Stomach (tissue), 4 donors: ENCODE results near the gene MAGI1.

Experiments
- EP300 ChIP-seq: sonication (generic); formaldehyde crosslinking; IDR thresholded peaks from one replicate; pipeline ENCODE4 v1.6.1; 2017; ENCODE audit warnings: antibody characterized with exemption
- POLR2A ChIP-seq, 4 donors: fragments of 450-650 bp; IDR thresholded peaks; one replicate each; pipeline ENCODE4 v1.6.1; 2016; ENCODE audit warnings: antibody characterized with exemption in 4 of 4, control low read depth in 2 of 4, mild to moderate bottlenecking in 1 of 4, moderate library complexity in 1 of 4
- POLR2AphosphoS5 ChIP-seq, 3 donors: sonication (generic); formaldehyde crosslinking; IDR thresholded peaks; one replicate each; pipeline ENCODE4 v1.6.1; 2016; ENCODE audit warnings: antibody characterized with exemption in 3 of 3
- TF ChIP-seq, protein P1 (sequence below), 7 experiments: fragments of 450-650 bp in 4 of 7; fragments of 200-600 bp in 3 of 7; sonication (generic) in 3 of 7; IDR thresholded peaks; one replicate each; pipeline ENCODE4 v1.5.1; 2016 to 2019; ENCODE audit warnings: antibody characterized with exemption in 7 of 7, control low read depth in 2 of 7, mild to moderate bottlenecking in 1 of 7

DNA sequence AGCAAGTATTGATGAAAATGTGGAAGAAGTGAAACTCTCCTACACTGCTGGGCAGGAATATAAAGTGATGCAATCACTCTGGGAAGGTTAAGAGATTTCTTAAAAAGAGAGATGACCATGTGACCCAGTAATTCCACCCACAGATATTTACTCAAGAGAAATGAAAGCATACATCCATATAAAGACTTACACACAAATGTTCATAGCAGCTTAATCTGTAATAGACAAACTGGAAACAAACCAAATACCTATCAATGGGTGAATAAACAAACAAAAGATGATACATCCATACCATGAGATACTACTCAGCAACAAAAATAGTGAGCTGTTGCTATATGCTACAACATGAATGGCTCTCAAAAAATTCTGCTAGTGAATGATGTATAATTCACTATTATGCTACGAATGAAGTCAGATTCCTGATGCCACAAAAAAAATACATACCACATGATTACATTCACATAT is 463.3 kb downstream of the MAGI1 start:
- TF ChIP-seq, protein P1, sequence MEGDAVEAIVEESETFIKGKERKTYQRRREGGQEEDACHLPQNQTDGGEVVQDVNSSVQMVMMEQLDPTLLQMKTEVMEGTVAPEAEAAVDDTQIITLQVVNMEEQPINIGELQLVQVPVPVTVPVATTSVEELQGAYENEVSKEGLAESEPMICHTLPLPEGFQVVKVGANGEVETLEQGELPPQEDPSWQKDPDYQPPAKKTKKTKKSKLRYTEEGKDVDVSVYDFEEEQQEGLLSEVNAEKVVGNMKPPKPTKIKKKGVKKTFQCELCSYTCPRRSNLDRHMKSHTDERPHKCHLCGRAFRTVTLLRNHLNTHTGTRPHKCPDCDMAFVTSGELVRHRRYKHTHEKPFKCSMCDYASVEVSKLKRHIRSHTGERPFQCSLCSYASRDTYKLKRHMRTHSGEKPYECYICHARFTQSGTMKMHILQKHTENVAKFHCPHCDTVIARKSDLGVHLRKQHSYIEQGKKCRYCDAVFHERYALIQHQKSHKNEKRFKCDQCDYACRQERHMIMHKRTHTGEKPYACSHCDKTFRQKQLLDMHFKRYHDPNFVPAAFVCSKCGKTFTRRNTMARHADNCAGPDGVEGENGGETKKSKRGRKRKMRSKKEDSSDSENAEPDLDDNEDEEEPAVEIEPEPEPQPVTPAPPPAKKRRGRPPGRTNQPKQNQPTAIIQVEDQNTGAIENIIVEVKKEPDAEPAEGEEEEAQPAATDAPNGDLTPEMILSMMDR (IDR thresholded peaks at IDR 0.05) = no peak
- TF ChIP-seq POLR2AphosphoS5 (IDR thresholded peaks at IDR 0.05) (peak in 1 of 3 donors; percentile 22), POLR2A (IDR thresholded peaks at IDR 0.05) (no peak), EP300 (no peak)
